GM21515 (cell line): ENCODE measurements around the gene MLXIP.

Experiments
- ATAC-seq: cut with Tn5 transposase; IDR thresholded peaks from one replicate; pipeline ENCODE4 v1.9.1; 2021; ENCODE audit not compliant: unreplicated experiment

Gene MLXIP

DNA sequence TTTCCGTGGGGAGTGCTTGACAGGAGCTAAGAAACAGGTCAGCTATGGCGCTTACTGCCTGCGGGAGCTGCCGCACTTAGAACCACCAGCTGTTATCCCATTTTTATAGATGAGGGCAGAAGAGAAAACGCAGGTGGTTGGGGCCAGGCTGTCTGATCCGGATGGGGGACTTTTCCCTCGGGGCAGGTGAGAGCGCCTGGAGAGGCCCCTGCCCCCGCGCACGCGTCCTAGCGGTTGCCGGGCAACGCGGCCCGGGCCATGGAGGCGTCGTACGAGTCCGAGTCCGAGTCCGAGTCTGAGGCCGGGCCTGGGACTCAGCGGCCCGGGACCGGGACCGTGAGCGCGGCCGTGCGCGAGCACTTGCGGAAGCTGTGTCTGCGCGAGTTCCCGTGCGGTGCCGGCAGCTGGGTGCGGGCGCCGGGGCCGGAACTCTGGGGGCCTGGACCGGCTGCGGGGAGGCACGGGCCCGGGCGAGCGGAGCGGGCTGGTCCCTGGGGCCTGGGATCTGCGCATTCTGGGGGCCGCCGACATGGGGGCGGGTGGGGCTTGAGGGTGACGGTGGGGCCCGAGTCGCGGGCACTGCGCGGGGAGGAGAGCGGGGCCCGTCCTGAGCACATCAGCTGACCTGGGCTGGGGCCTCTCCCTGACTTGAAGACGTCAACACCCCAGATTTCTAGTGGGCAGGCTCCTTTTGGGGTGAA lies 104.5 kb downstream of the MLXIP start, which contains the start of gene LRRC43:
LRRC43 (plus strand) TSS at position 237 of the 701 bp plus-strand sequence; CDS start at position 259, 22 bp downstream.
- no peak for ATAC-seq

DNA sequence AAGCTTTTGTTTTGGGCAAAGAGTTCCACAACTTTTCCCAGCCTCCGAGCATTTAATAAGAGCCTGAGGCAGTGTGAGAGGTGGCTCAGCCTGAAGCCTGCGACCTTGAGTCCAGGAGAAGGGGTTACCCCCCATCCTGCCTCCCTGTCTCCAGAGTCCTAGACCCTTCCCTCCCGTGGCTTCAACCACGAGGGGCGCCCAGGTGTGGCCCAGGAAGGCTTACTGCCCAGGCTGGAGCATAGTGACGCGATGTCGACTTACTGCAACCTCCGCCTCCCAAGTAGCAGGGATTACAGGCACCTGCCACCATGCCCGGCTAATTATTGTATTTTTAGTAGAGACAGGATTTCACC lies 105.0 kb downstream of the MLXIP start:
- ATAC-seq = no peak

DNA sequence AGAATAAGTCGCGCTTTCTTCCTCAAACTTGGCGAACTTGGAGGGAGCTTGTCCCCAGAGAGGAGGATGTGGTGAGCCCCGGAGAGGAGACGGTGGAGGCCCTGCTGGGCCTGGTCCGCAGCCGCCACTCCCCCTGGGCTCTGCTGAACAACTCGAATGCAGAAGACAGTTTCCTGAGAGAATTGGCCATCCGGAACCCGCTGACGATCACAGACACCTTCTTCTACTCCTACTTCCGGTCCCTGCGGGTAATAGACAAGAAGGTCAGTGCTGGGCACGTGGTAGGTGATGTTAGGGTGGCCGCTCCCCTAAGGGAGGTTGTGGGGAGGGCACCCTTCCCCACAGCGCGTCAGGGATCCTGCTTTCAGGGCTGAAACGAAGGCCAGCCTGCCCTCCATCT lies 106.0 kb downstream of the MLXIP start:
- ATAC-seq = no peak

DNA sequence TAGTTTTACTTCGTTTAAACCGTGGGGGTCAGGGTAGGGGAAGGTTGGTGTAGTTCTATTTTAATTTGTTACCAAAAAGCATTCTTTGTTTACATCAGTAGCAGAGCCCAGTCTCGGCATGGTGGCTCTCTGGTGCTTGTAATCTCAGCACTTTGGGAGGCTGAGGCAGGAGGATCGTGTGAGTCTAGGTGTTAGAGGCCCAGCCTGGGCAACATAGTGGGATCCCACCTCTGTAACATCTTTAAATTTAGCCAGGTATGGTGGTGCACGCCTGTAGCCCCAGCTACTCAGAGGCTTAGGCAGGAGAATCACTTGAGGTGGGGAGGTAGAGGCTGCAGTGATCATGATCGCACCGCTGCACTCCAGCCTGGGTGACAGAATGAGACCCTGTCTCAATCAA lies 106.5 kb downstream of the MLXIP start:
- ATAC-seq = no peak

DNA sequence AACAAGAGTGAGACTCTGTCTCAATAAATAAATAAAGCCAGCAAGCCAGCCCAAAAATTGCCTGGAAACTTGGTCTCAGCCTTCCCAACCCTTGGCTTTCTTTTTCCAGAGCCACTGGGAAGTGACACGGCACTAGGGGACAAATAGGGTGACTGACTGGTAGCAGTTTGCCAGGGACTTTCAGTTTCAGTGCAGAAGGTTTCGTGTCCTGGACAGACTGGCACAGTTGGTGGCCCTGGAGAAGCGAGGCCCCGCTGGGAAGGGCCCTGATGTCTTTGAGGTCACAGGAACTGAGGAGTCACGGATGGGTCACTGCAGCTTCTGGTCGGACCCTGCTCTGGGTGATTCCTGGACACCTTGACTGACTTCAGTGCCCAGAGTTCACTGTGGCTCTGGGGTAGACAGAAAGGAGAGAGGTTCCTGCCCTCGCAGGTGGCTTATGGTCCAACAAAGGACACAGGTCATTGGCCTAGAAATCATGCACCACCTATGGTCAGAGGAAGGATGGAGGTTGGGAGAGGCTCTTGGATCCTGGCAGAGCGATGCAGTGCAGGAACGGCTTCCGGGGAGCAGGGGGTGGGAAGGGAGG lies 107.0 kb downstream of the MLXIP start:
- ATAC-seq = no peak

DNA sequence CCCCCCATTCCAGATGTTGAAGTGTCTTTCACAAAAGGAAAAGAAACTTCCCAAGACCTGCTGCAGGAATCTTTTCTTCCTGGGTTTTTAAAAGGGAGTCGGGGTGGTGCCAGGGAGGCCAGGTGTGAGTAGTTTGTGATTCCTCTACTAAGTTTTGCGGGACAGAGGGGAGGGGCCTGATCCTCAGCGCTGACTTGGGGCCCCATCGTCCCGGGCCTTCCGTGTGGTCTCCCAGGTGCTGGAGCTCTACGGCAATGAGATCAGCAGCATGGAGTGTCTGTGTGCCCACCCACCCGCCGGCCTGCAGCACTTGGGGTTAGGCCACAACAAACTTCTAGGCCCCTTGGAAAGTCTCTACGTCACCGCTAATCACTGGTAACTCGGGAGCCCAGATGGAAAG lies 108.9 kb downstream of the MLXIP start:
- no peak for ATAC-seq

DNA sequence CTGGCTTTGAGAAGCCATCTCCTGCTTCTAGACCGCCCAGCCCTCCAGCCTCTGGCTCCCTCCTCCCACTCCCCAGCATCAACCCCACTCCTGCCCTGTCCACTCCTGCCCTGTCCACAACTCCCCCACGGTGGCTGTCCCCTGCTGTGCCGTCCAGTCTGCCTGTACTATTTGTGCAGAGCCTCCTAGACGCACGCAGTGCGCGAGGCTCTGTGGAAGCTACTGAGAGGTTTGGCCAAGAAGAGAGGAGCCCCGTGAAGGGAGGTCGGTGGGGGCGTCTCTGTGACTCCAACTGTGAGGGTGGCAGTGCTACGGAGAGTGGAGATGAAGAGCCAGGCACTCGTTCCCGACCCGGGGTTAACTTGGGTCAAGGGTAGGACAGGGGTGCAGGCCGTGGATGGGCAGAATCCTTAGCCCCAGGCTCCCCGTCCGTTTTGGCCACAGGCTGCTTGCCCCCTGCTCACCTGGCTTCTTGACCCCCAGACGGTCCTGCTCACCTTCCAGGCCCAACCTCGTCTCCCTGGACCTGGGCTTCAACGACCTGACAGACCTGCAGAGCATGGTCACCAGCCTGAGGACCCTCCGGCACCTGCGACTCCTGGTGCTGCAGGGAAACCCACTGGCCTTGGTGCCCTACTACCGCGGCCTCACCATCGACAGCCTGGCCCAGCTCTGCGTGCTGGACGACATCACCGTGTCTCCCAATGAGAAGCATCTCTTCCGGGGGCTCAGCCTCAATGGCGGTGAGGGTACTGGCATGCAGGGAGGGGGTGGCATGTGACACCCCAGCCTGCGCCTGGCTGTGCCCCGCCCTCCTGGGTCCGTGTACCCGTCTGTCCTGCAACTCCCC lies 111.3 kb downstream of the MLXIP start:
- no peak for ATAC-seq

DNA sequence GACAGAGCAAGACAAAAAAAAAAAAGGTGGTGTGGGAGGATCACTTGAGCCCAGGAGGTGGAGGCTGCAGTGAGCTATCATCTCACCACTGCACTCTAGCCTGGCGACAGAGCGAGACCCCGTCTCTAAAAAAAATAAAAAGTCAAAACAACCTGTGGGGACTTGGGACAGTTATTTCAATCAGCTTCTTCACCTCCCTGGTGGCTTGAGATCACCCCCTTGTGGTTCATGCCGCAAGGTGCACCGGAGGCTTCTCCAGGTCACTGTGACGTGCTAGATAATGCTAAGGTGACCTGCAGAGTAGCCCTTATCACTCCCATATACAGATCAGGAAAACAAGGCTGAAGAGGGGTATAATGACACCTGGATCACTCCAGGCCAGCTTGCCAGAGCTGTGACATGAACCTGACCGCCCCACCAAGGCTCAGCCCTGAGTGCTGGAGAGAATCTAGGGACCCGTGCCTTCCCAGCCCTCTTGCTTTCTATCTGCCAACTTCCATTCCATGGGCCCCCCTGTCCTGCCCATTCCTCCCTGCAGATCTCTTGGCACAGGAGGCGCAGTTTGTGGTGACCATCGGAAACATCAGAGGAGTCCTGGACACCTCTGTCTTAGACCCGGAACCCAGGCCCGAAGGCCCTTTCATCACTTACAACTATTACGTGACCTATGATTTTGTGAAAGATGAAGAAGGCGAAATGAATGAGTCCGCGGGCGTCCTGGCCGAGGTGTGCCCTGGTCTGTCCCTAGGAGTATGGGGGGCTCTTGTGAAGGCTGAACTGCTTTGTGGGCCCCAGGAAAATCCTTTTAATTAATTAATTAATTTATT lies 112.5 kb downstream of the MLXIP start:
- ATAC-seq = no peak

DNA sequence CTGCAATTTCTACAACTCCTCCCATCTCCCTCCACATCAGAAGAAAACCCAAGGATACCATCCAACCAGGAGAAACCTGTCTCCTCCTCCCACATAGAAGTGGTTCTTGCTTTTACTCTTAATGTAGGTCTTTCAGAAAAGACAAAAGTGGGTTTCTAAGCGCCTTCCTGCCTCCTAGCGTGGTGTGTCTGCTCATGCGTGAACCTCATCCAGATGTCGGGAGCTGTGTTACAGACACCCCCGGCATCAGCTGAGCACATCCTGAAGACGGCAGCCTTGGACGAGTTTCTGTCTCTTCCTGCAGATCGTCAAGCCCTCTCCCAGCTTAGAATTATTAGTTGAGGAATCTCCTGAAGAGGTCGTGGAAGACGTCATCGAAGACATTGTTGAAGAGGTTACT lies 113.9 kb downstream of the MLXIP start:
- no peak for ATAC-seq

DNA sequence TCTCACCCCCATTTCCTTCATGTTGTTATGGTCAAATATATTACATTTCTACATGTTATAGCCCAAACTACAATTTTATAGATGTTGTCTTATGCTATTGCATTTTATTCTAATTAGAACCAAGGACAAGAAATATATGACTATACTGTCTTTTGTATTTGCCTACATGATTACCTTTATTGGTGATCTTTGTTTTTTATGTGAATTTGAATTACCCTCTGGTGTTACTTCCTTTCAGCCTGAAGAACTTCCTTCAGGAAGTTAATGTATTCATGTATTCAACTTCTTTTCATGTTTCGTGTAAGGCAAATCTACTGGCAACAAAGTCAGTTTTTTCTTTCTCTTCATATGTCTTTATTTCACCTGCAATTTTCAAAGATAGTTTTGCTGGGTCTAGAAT lies 116.2 kb downstream of the MLXIP start:
- ATAC-seq = no peak

DNA sequence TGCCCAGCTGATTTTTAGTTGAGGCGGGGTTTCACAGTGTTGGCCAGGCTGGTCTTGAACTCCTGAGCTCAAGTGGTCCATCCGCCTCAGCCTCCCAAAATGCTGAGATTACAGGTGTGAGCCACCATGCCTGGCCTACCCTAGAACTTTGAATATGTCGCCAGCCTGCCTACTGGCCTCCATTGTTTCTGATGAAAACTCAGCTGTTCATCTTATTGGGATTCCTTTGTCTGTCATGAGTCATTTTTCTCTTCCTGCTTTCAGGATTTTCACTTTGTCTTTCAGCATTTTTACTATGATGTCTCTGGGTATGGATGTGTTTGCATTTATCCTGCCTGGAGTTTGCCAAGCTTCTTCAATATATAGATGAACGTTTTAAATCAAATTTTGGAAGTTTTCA lies 116.8 kb downstream of the MLXIP start:
- ATAC-seq = no peak
